ENCODE measurements around the gene C10orf71. TPM values are rescaled to one million over a fixed set of nuclear protein-coding genes. Genes with fewer than 3 reads are reported as not detected.

The C10orf71 gene
- total and polyA plus RNA-seq, 3 donors from 2014 or later: 0.08 to 0.79 (median 0.12) TPM

- Histone ChIP-seq H3K4me1 (no peaks in the 10 kb centered on the region), H3K36me3 (ENCODE audit: low read depth, missing control alignments) (no peaks in the 10 kb centered on the region), H3K27ac (no peak overlapping the region), H3K9me3 (no peaks in the 10 kb centered on the region), H3K4me3 (no peak overlapping the region), H3K27me3 (no peaks in the 10 kb centered on the region)
- no peak for DNase-seq
- 85 to 94% methylated on average over 3 to 6 of the region's 6 CpGs for WGBS, 2 donors
- intact Hi-C loops (cut with DNase I; ENCODE audit: low total_unique reads): no loop called here
- TF ChIP-seq POLR2A (IDR thresholded peaks at IDR 0.05): no peak
- no peak for TF ChIP-seq CTCF (IDR thresholded peaks at IDR 0.05)
These were observed 54.3 kb downstream of the C10orf71 start for GRCh38 chr10:49353026-49353894.

DNA sequence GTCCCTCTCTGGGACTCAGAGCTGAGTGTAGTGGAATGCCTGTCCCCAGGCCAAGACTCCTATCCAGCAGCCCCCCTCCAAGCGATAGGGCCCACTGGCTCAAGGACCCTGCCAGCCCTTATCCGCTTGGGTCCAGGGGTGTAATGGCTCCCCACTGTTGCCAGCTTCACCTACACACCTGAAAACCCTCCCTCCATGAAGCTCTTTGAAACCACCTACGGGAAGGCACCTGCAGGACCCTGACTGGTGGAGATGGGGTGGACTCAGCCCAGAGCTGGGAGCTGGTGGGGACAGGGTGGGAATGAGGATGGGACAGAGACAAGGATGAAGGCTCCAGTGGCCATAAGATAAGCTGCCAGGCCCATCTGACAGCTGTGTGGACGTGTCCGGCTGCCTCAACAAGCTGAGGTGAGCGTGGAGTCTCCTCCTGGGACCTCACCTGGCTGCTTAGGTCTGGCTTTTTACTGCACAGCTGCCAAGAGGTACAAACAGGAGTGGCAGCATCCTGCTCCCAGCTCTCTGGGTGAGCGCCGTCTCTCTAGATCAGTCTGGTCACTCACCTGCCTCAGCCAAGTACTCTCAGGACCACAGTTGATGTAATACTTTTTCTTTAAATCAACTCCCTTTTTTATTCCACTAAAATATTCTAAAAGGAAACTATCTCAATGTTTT is 55.1 kb downstream of the C10orf71 start:
- H3K27me3 ChIP-seq: no peaks in the 10 kb centered on the region
- intact Hi-C loops (cut with DNase I; ENCODE audit: low total_unique reads): no loop called here
- H3K9me3 ChIP-seq: no peaks in the 10 kb centered on the region
- H3K4me3 ChIP-seq: no peak overlapping the region
- DNase-seq: no peak
- WGBS, 2 donors: 91 to 93% methylated on average over 8 of the region's 8 CpGs
- no peak overlapping the region for H3K27ac ChIP-seq
- no peaks in the 10 kb centered on the region for H3K4me1 ChIP-seq
- H3K36me3 ChIP-seq (ENCODE audit: low read depth, missing control alignments): no peaks in the 10 kb centered on the region
- TF ChIP-seq CTCF (IDR thresholded peaks at IDR 0.05) (no peak), POLR2A (IDR thresholded peaks at IDR 0.05) (no peak)

GRCh38 chr10:49354593-49354992 is 55.6 kb downstream of the C10orf71 start:
- H3K4me1 ChIP-seq: no peaks in the 10 kb centered on the region
- H3K4me3 ChIP-seq: no peak overlapping the region
- H3K27ac ChIP-seq: no peak overlapping the region
- no peak for DNase-seq
- H3K9me3 ChIP-seq: no peaks in the 10 kb centered on the region
- no peaks in the 10 kb centered on the region for H3K36me3 ChIP-seq (ENCODE audit: low read depth, missing control alignments)
- WGBS, 2 donors: 84 to 86% methylated on average over 3 of the region's 3 CpGs
- intact Hi-C loops (cut with DNase I; ENCODE audit: low total_unique reads): no loop called here
- no peaks in the 10 kb centered on the region for H3K27me3 ChIP-seq
- TF ChIP-seq POLR2A (IDR thresholded peaks at IDR 0.05) (no peak), CTCF (IDR thresholded peaks at IDR 0.05) (no peak)

DNA sequence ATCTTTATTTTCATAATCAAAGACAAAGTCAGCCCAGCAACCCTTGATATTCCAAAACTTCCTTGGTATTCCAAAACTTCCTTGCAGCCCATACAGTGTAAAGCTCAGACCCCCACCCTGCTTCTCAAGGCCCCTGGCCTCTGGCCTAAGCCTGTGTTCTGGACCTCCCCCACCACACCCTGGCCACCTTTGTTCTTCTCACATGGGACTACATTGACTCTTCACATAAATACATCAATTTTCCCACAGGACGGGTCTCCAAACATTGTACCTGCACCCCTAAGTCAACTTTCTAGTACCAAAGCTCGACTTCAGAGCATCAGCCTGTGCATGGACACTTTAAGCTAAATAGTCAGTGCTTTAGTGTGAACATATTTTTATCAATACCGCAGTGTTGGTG is 56.3 kb downstream of the C10orf71 start:
- peaks cover under 1% of the 10 kb centered on the region for H3K4me1 ChIP-seq
- WGBS, 2 donors: 87 to 90% methylated on average over 3 of the region's 3 CpGs
- H3K27me3 ChIP-seq: no peaks in the 10 kb centered on the region
- DNase-seq: no peak
- no peak for TF ChIP-seq CTCF (IDR thresholded peaks at IDR 0.05)
- no peak for TF ChIP-seq POLR2A (IDR thresholded peaks at IDR 0.05)
- H3K27ac ChIP-seq: no peak overlapping the region
- intact Hi-C loops (cut with DNase I; ENCODE audit: low total_unique reads): no loop called here
- H3K4me3 ChIP-seq: no peak overlapping the region
- no peaks in the 10 kb centered on the region for H3K36me3 ChIP-seq (ENCODE audit: low read depth, missing control alignments)
- no peaks in the 10 kb centered on the region for H3K9me3 ChIP-seq

Measured in testis (tissue), 3 donors.